HepG2 (cell line): Measurements from ENCODE around the gene AJM1. TPM values are rescaled to one million over a fixed set of nuclear protein-coding genes. Genes with fewer than 3 reads are reported as not detected.

ENCODE experiments used
- AGO1 ChIP-seq: fragments of 200-400 bp; formaldehyde crosslinking; IDR thresholded peaks from 2 replicates; pipeline ENCODE4 v1.6.1; 2017; ENCODE audit warnings: mild to moderate bottlenecking, low read depth, low read length, moderate library complexity; ENCODE audit not compliant: poor library complexity, severe bottlenecking
- EZH2 ChIP-seq: conservative IDR thresholded peaks from 2 replicates; pipeline ENCODE4 v1.6.1; 2012; ENCODE audit warnings: mild to moderate bottlenecking, low read depth, low read length, moderate library complexity
- HOXA3 ChIP-seq: sonication (generic); formaldehyde crosslinking; IDR thresholded peaks from 2 replicates; pipeline ENCODE4 v1.5.0; 2020; ENCODE audit warnings: missing genetic modification reagents
- IKZF4 ChIP-seq: sonication (generic); formaldehyde crosslinking; IDR thresholded peaks from 2 replicates; pipeline ENCODE4 v1.5.1; 2020; ENCODE audit warnings: borderline replicate concordance, mild to moderate bottlenecking, low read depth, missing genetic modification reagents; ENCODE audit errors: not compliant biosample characterization
- NFAT5 ChIP-seq: sonication (generic); formaldehyde crosslinking; IDR thresholded peaks from 2 replicates; pipeline ENCODE4 v1.4.0; 2020; ENCODE audit warnings: missing genetic modification reagents
- ZC3H13 ChIP-seq: sonication (generic); formaldehyde crosslinking; IDR thresholded peaks from 2 replicates; pipeline ENCODE4 v1.8.1; 2023; ENCODE audit warnings: mild to moderate bottlenecking, missing genetic modification reagents, moderate library complexity
- ZMYM3 ChIP-seq: sonication (generic); formaldehyde crosslinking; IDR thresholded peaks from 2 replicates; pipeline ENCODE4 v1.5.1; 2020; ENCODE audit warnings: mild to moderate bottlenecking, missing genetic modification reagents
- ZNF326 ChIP-seq: sonication (generic); formaldehyde crosslinking; IDR thresholded peaks from 2 replicates; pipeline ENCODE4 v1.4.0; 2020; ENCODE audit warnings: missing genetic modification reagents, borderline replicate concordance
- ZNF562 ChIP-seq: sonication (generic); formaldehyde crosslinking; IDR thresholded peaks from 2 replicates; pipeline ENCODE4 v1.8.0; 2022; ENCODE audit warnings: missing genetic modification reagents, borderline replicate concordance
- polyA plus RNA-seq, 8 experiments: library from polyadenylated mRNA; depleted of rRNA in 3 of 8; stranded (reverse) in 7 of 8; unstranded in 1 of 8; fragments of >200 nt; fragmentation: Illumina TruSeq in 4 of 8; extraction: Trizol in 4 of 8; gene quantifications; 2 replicates each; pipeline versions ENCODE4 v1.2.1 to v1.2.3, GENCODE V29; 2011 to 2016; ENCODE audit warnings: low read depth in 4 of 8, missing spikeins in 1 of 8, mixed read lengths in 1 of 8; ENCODE audit not compliant: insufficient read depth in 1 of 8
- total RNA-seq, 5 experiments: library from RNA; depleted of rRNA; stranded (reverse); fragments of >200 nt; fragmentation: Illumina TruSeq; extraction: Trizol; gene quantifications; 2 replicates each; pipeline ENCODE4 v1.2.3, GENCODE V29; 2016; ENCODE audit warnings: low read depth in 1 of 5

AJM1 gene
- total and polyA plus RNA-seq, 2 of the 13 experiments (the other 11 are each of a cell fraction or from before 2014, with no cell fraction given), result 1.1 to 1.2 TPM

GRCh38 chr9:136845465-136846260 is 3.4 kb downstream of the AJM1 start (continued):
- TF ChIP-seq EZH2 (no peak), ZNF562 (CRISPR knock-in tag) (no peak), AGO1 (peak; percentile 88), ZNF326 (CRISPR knock-in tag) (0 out of 2 replicates have a peak, but pooled peaks have one; percentile 43), ZC3H13 (CRISPR knock-in tag) (peak; percentile 68), ZMYM3 (CRISPR knock-in tag) (no peak), NFAT5 (CRISPR knock-in tag) (no peak), HOXA3 (CRISPR knock-in tag) (peak; percentile 32; the same call in 1 of the 2 replicates), IKZF4 (CRISPR knock-in tag) (no peak)
